ENCODE data around the gene VPS51. TPM values are rescaled to one million over a fixed set of nuclear protein-coding genes. Genes with fewer than 3 reads are reported as not detected.
"Not testable (repeated sequence)": the region's sequence is repeated elsewhere in the genome, so short reads cannot be mapped to it uniquely, and the experiment has no call there.

Gene VPS51
- total RNA-seq, 2 donors from 2014 or later, result 333 to 498 TPM

DNA sequence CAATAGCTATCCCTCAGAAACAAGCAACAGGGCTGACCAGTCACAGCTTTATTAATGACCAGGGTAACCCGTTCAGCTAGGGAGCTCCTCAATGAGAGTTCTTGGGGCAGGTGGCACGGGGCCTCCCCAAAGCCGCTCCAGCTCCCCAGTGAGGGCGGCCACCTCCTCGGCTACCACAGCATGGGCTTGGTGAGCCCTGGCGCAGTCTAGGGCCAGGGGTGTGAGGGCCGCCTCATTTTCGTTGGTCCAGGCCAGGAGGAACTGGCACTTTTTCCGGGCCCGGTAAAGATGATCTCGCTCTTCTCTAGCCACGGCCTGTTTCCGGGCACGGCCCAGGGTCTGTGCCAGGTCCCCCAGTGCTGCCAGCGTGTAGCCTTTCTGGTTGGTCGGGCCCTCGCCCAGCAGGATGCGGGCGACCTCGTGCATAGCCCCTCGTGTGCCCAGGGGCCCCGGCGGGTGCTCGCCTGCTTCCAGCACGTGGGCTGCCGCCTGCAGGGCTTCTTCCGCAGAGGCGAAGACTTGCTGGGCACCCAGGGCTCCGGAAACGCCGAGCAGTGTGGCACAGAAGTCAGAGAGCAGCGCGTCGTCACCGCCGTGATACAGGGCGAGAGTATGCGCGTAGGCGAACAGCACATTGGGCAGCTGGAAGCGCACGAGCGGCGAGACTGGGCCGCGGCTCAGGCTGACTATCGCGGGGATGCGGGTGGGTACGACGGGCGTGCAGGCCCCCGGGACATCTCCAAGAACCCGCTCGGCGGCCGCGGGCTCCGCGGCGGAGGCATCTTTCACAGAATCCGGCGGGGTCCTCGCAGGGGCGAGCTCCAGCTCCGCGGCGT lies 20.6 kb downstream of the VPS51 start:
- H3K4me3 ChIP-seq, result peak overlapping the region; percentile 85
- H3K27me3 ChIP-seq (replicated peaks; ENCODE audit: insufficient read depth), result no peaks in the 10 kb centered on the region
- TF ChIP-seq, protein P1, sequence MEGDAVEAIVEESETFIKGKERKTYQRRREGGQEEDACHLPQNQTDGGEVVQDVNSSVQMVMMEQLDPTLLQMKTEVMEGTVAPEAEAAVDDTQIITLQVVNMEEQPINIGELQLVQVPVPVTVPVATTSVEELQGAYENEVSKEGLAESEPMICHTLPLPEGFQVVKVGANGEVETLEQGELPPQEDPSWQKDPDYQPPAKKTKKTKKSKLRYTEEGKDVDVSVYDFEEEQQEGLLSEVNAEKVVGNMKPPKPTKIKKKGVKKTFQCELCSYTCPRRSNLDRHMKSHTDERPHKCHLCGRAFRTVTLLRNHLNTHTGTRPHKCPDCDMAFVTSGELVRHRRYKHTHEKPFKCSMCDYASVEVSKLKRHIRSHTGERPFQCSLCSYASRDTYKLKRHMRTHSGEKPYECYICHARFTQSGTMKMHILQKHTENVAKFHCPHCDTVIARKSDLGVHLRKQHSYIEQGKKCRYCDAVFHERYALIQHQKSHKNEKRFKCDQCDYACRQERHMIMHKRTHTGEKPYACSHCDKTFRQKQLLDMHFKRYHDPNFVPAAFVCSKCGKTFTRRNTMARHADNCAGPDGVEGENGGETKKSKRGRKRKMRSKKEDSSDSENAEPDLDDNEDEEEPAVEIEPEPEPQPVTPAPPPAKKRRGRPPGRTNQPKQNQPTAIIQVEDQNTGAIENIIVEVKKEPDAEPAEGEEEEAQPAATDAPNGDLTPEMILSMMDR (IDR thresholded peaks at IDR 0.05), result no peak
- peaks cover 15% of the 10 kb centered on the region for H3K36me3 ChIP-seq
- peak overlapping the region; percentile 75 to 85 for H3K27ac ChIP-seq
- no peaks in the 10 kb centered on the region for H3K9me3 ChIP-seq
- no peak for DNase-seq (ENCODE audit: low spot score)
- H3K4me1 ChIP-seq (ENCODE audit: control insufficient read depth in 1 of 2, low read depth in 2 of 2), result peaks cover 33 to 47% of the 10 kb centered on the region in 2 donors
- ATAC-seq (ENCODE audit: insufficient number of reproducible peaks, low FRiP score, low read depth), result no peak

DNA sequence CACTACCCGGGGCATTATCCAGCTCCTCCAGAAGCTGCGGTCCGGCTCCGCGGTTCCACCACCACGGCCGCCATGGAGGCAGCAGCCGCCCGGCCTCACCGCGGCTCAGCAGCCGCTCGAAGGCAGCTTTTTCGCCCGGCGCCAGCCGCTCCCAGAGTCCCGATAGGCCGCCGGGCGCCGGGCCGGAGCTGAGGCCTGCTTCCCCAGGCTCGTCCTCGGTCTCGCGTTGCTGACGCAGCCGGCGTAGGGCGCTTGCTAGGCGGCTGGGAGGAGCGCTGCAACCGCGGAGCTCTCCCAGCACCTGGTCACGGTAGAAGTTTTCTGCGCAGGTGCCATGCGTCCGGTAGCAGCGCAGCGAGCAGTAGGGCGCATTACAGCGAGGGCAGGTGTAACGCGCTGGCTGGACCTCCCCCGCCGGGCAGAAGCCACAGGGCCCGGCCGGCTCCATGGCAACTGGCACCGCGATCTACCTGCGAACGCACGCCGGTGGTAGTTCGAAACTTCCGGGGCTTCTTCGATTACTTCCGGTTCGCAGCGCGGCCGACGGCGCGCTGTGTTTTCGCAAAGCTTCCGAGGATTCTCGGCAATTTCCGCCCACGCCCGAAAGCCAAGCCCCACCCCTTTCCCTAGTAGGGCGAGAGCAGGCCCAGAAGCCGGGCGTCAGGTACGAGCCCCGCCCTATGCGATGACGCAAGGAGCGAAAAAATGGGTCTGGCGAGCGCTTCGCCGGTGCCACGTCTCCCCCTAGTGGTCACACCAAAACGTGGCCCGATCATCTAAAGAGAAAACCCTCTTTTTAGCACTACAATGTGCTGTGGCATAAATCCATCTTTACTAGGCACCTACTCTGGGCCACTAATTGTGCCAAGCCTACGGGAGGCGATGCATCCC lies 21.4 kb downstream of the VPS51 start, which contains the start of gene ZNHIT2:
Gene ZNHIT2 (minus strand): TSS at position 496 of the 891 bp plus-strand sequence. CDS start 48 bp downstream, at position 448.
- H3K36me3 ChIP-seq, result peaks cover 15% of the 10 kb centered on the region
- no peaks in the 10 kb centered on the region for H3K9me3 ChIP-seq
- H3K27me3 ChIP-seq (replicated peaks; ENCODE audit: insufficient read depth), result no peaks in the 10 kb centered on the region
- H3K4me3 ChIP-seq, result peak within 1 kb of the TSS; percentile 85
- DNase-seq (ENCODE audit: low spot score) (peak; percentile 97), ATAC-seq (ENCODE audit: insufficient number of reproducible peaks, low FRiP score, low read depth) (peak; percentile 74)
- H3K27ac ChIP-seq, result peak within 1 kb of the TSS; percentile 75 to 85
- TF ChIP-seq, protein P1 (IDR thresholded peaks at IDR 0.05), result peak; percentile 95
- H3K4me1 ChIP-seq (ENCODE audit: control insufficient read depth in 1 of 2, low read depth in 2 of 2), result peaks cover 26 to 39% of the 10 kb centered on the region in 2 donors

DNA sequence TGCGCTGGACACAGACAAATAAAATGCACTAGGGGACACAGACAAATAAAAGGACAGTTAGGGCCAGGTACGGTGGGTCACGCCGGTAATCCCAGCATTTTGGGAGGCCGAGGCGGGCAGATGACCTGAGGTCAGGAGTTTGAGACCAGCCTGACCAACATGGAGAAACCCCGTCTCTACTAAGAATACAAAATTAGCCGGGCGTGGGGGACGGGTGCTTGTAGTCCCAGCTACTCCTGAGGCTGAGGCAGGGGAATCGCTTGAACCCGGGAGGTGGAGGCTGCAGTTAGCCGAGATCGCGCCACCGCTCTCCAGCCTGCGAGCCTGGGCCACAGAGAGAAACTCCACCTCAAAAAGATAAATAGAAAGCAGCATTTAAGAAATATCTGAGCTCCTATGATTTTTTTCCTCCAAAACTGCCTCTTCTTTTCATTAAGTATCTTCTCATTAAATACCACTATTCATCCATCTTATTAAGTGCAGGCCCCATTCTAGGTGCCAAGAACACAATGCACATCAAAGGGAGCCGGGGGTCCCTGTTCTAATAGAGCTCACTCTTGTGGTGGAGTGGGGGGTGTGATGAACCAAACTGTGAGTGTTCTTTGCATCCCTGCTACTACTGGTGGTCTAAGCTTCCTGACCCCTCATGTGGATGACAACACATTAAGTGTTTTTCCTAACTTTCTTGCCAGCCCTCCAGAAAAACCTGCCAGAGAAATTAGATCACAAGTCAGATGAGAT lies 22.3 kb downstream of the VPS51 start:
- no peak overlapping the region for H3K4me3 ChIP-seq
- H3K36me3 ChIP-seq, result peaks cover 15% of the 10 kb centered on the region

DNA sequence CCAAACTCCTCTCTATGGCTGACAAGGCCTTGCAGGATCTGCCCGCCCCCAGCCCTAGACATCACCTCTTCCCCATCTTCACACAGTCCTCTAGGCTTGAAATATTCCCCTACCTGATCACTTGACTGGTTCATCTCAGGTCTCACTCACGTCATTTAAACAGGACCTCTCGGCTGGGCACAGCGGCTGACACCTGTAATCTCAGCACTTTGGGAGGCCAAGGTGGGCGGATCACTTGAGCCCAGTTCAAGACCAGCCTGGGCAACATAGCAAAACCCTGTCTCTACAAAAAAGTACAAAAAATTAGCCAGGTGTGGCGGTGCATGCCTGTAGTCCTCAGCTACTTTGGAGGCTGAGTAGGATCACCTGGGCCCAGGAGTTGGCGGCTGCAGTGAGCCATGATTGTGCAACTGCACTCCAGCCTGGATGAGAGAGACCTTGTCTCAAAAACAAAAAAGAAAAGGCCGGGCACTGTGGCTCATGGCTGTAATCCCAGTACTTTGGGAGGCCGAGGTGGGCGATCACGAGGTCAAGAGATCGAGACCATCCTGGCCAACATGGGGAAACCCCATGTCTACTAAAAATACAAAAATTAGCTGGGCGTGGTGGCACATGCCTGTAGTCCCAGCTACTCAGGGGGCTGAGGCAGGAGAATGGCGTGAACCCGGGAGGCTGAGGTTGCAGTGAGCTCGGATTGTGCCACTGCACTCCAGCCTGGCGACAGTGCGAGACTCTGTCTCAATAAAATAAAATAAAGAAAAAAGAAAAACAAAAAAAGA lies 23.1 kb downstream of the VPS51 start:
- Histone ChIP-seq H3K4me1 (ENCODE audit: control insufficient read depth in 1 of 2, low read depth in 2 of 2) (peaks cover 18 to 38% of the 10 kb centered on the region in 2 donors), H3K36me3 (peaks cover 15% of the 10 kb centered on the region)
- not testable (repeated sequence) for H3K4me3 ChIP-seq; H3K9me3 ChIP-seq; H3K27ac ChIP-seq; H3K27me3 ChIP-seq (replicated peaks; ENCODE audit: insufficient read depth); ATAC-seq (ENCODE audit: insufficient number of reproducible peaks, low FRiP score, low read depth); DNase-seq (ENCODE audit: low spot score)

More for the DNA sequence above, 22.3 kb downstream of the VPS51 start:
- Histone ChIP-seq H3K27me3 (replicated peaks; ENCODE audit: insufficient read depth) (no peaks in the 10 kb centered on the region), H3K9me3 (no peaks in the 10 kb centered on the region), H3K4me1 (ENCODE audit: control insufficient read depth in 1 of 2, low read depth in 2 of 2) (peaks cover 20 to 39% of the 10 kb centered on the region in 2 donors), H3K27ac (peak overlapping the region in 1 of 2 donors; percentile 21)
- TF ChIP-seq, protein P1 (IDR thresholded peaks at IDR 0.05), result peak; percentile 21
- ATAC-seq (ENCODE audit: insufficient number of reproducible peaks, low FRiP score, low read depth) (no peak), DNase-seq (ENCODE audit: low spot score) (no peak)

DNA sequence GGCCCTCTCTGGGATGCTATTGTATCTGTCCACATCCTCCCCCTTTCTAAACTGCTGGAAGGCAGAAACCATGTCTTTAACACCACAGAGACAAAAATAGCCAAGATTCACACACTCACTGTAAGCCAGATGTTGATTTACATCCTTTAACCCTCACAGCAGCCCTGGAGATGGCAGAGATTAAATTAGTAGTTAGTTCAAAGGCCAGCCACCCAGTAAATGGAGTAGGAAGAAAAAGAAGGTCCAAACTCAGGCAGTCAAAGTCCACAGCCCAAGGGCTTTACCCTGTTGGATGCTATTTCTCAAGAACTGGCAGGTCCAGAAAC lies 23.6 kb downstream of the VPS51 start:
- DNase-seq (ENCODE audit: low spot score), result no peak
- H3K9me3 ChIP-seq, result no peaks in the 10 kb centered on the region
- H3K27ac ChIP-seq, result no peak overlapping the region
- peaks cover 20% of the 10 kb centered on the region for H3K36me3 ChIP-seq
- H3K4me3 ChIP-seq, result no peak overlapping the region
- H3K27me3 ChIP-seq (replicated peaks; ENCODE audit: insufficient read depth), result no peaks in the 10 kb centered on the region
- no peak for ATAC-seq (ENCODE audit: insufficient number of reproducible peaks, low FRiP score, low read depth)
- TF ChIP-seq, protein P1 (IDR thresholded peaks at IDR 0.05), result no peak
- peaks cover 18 to 38% of the 10 kb centered on the region in 2 donors for H3K4me1 ChIP-seq (ENCODE audit: control insufficient read depth in 1 of 2, low read depth in 2 of 2)
